SU-DHL-6 (cell line): ENCODE results near the gene MIPEP.

ENCODE experiments used
- H2AFZ ChIP-seq: fragments of 200-600 bp; sonication (generic); 2 replicates; pipeline ENCODE4 v1.6.1; 2014; ENCODE audit warnings: low read depth, mild to moderate bottlenecking, moderate library complexity, mixed read lengths, antibody characterized with exemption, low read length; ENCODE audit not compliant: severe bottlenecking
- H3F3A ChIP-seq: fragments of 200-600 bp; shearing (Covaris generic); 2 replicates; pipeline ENCODE4 v1.6.0; 2016; ENCODE audit warnings: antibody characterized with exemption, mild to moderate bottlenecking; ENCODE audit not compliant: insufficient read depth
- H3K27ac ChIP-seq: fragments of 200-600 bp; sonication (generic); 2 replicates; pipeline ENCODE4 v1.5.1; 2016; ENCODE audit warnings: low read depth, mild to moderate bottlenecking, low read length, moderate library complexity, mixed read lengths
- H3K27me3 ChIP-seq: fragments of 200-600 bp; sonication (generic), shearing (Covaris generic); 2 replicates; pipeline ENCODE4 v1.6.0; 2014; ENCODE audit warnings: mild to moderate bottlenecking, low read length
- H3K36me3 ChIP-seq: fragments of 200-600 bp; sonication (generic); 2 replicates; pipeline ENCODE4 v1.6.1; 2014; ENCODE audit warnings: mild to moderate bottlenecking, low read length, mixed read lengths
- H3K4me2 ChIP-seq: fragments of 300-600, 200-600 bp; shearing (Covaris generic), sonication (generic); 2 replicates; pipeline ENCODE4 v1.6.0; 2014; ENCODE audit warnings: low read length, low read depth, mild to moderate bottlenecking; ENCODE audit not compliant: poor library complexity, severe bottlenecking
- H3K4me3 ChIP-seq: fragments of 200-600 bp; sonication (generic); 2 replicates; pipeline ENCODE4 v1.5.1; 2014; ENCODE audit warnings: antibody characterized with exemption, low read length, mild to moderate bottlenecking, mixed read lengths; ENCODE audit not compliant: insufficient read depth, poor library complexity, severe bottlenecking
- H3K79me2 ChIP-seq: fragments of 200-600 bp; sonication (generic); 2 replicates; pipeline ENCODE4 v1.6.1; 2014; ENCODE audit warnings: mild to moderate bottlenecking, low read length, moderate library complexity; ENCODE audit not compliant: insufficient read depth
- H3K9ac ChIP-seq: fragments of 200-600 bp; sonication (generic); 2 replicates; pipeline ENCODE4 v1.7.0; 2014; ENCODE audit warnings: mild to moderate bottlenecking, low read length
- H3K9me2 ChIP-seq: fragments of 200-600 bp; sonication (generic); replicated peaks from 2 replicates; pipeline ENCODE4 v1.6.1; 2014; ENCODE audit warnings: low read length; ENCODE audit not compliant: insufficient read depth
- H3K9me3 ChIP-seq: fragments of 200-600 bp; sonication (generic); 2 replicates; pipeline ENCODE4 v1.6.1; 2014; ENCODE audit warnings: low read length, mixed read lengths; ENCODE audit not compliant: insufficient read depth
- H4K20me1 ChIP-seq: fragments of 200-600 bp; sonication (generic); 2 replicates; pipeline ENCODE4 v1.6.1; 2014; ENCODE audit warnings: low read depth, mild to moderate bottlenecking, antibody characterized with exemption, low read length, moderate library complexity, mixed read lengths
- CTCF ChIP-seq: fragments of 200-600 bp; sonication (generic); IDR thresholded peaks from one replicate; pipeline ENCODE4 v1.5.1; 2017; ENCODE audit warnings: antibody characterized with exemption, mild to moderate bottlenecking, low read length, moderate library complexity; ENCODE audit not compliant: insufficient read depth, poor library complexity, severe bottlenecking
- EZH2phosphoT487 ChIP-seq: fragments of 200-600 bp; sonication (generic), shearing (Covaris generic); conservative IDR thresholded peaks from 2 replicates; pipeline ENCODE4 v1.6.1; 2018; ENCODE audit warnings: mild to moderate bottlenecking, antibody characterized with exemption, low read length, moderate library complexity, mixed read lengths

Gene MIPEP

GRCh38 chr13:23828086-23828485 lies 61.1 kb downstream of the MIPEP start:
- Histone ChIP-seq H3K79me2 (no peaks in the 10 kb centered on the region), H3K27ac (no peak overlapping the region), H3K36me3 (0 out of 2 replicates have a peak, but pooled peaks cover 6% of the 10 kb centered on the region), H3K4me2 (no peak overlapping the region), H3K9ac (no peak overlapping the region), H3K27me3 (no peaks in the 10 kb centered on the region), H3K9me2 (no peaks in the 10 kb centered on the region), H3F3A (no peaks in the 10 kb centered on the region), H3K4me3 (no peak overlapping the region), H3K9me3 (no peaks in the 10 kb centered on the region), H2AFZ (no peak overlapping the region), H4K20me1 (no peaks in the 10 kb centered on the region)
- no peak for TF ChIP-seq EZH2phosphoT487
- no peak for TF ChIP-seq CTCF

- 0 out of 2 replicates have a peak, but pooled peaks cover 6% of the 10 kb centered on the region for H3K36me3 ChIP-seq
- H3K27ac ChIP-seq: no peak overlapping the region
- no peak overlapping the region for H2AFZ ChIP-seq
- no peaks in the 10 kb centered on the region for H3K27me3 ChIP-seq
- no peaks in the 10 kb centered on the region for H3F3A ChIP-seq
- TF ChIP-seq EZH2phosphoT487: no peak
- no peak for TF ChIP-seq CTCF
- H3K9me3 ChIP-seq: no peaks in the 10 kb centered on the region
- H3K9me2 ChIP-seq: no peaks in the 10 kb centered on the region
- H3K79me2 ChIP-seq: no peaks in the 10 kb centered on the region
- H4K20me1 ChIP-seq: no peaks in the 10 kb centered on the region
- no peak overlapping the region for H3K9ac ChIP-seq
- no peak overlapping the region for H3K4me3 ChIP-seq
- H3K4me2 ChIP-seq: no peak overlapping the region
These were observed 64.0 kb downstream of the MIPEP start for GRCh38 chr13:23825179-23825578.

GRCh38 chr13:23824371-23824770 lies 64.8 kb downstream of the MIPEP start:
- TF ChIP-seq CTCF: no peak
- no peak for TF ChIP-seq EZH2phosphoT487
- no peak overlapping the region for H2AFZ ChIP-seq
- no peak overlapping the region for H3K4me3 ChIP-seq
- no peaks in the 10 kb centered on the region for H3K27me3 ChIP-seq
- H4K20me1 ChIP-seq: no peaks in the 10 kb centered on the region
- 0 out of 2 replicates have a peak, but pooled peaks cover 6% of the 10 kb centered on the region for H3K36me3 ChIP-seq
- no peak overlapping the region for H3K27ac ChIP-seq
- H3K79me2 ChIP-seq: no peaks in the 10 kb centered on the region
- no peaks in the 10 kb centered on the region for H3F3A ChIP-seq
- no peak overlapping the region for H3K4me2 ChIP-seq
- H3K9me3 ChIP-seq: no peaks in the 10 kb centered on the region
- no peak overlapping the region for H3K9ac ChIP-seq
- no peaks in the 10 kb centered on the region for H3K9me2 ChIP-seq
